Naive B cell (primary cell): ENCODE measurements around the gene PCDHGA5. TPM values are rescaled to one million over a fixed set of nuclear protein-coding genes. Genes with fewer than 3 reads are reported as not detected.
"Not testable (repeated sequence)": the region's sequence is repeated elsewhere in the genome, so short reads cannot be mapped to it uniquely, and the experiment has no call there.

Experiments
- ATAC-seq, 2 donors: fragments of 150-1000 bp; cut with Tn5 transposase; 2 replicates each; pipeline ENCODE4 v1.10.0; 2021; ENCODE audit warnings: low read depth in 2 of 2, mild to moderate bottlenecking in 2 of 2, moderate library complexity in 2 of 2
- DNase-seq: peaks from one replicate; pipeline ENCODE4 v3.0.0; 2022
- H3K27ac Mint-ChIP-seq, 6 donors: one replicate each; pipeline ENCODE4 v1.8.0; 2020 to 2022; ENCODE audit warnings: mild to moderate bottlenecking in 6 of 6, mixed read lengths in 6 of 6, moderate library complexity in 5 of 6, inconsistent platforms in 2 of 6
- H3K27me3 Mint-ChIP-seq, 3 donors: one replicate each; pipeline ENCODE4 v1.8.0; 2021 to 2022; ENCODE audit warnings: mixed read lengths in 3 of 3, mild to moderate bottlenecking in 1 of 3
- H3K36me3 Mint-ChIP-seq, 2 donors: one replicate each; pipeline ENCODE4 v1.8.0; 2020 to 2022; ENCODE audit warnings: mixed read lengths in 2 of 2, inconsistent platforms in 1 of 2, mild to moderate bottlenecking in 1 of 2
- H3K4me1 Mint-ChIP-seq, 3 donors: one replicate each; pipeline ENCODE4 v1.8.0; 2020 to 2022; ENCODE audit warnings: mixed read lengths in 3 of 3, inconsistent platforms in 1 of 3, mild to moderate bottlenecking in 1 of 3, moderate library complexity in 1 of 3
- H3K4me3 Mint-ChIP-seq, 8 donors: one replicate each; pipeline ENCODE4 v1.8.0; 2020 to 2022; ENCODE audit warnings: mild to moderate bottlenecking in 8 of 8, mixed read lengths in 8 of 8, moderate library complexity in 8 of 8, inconsistent platforms in 2 of 8
- H3K9me3 Mint-ChIP-seq, 7 donors: one replicate each; pipeline ENCODE4 v1.8.0; 2020 to 2022; ENCODE audit warnings: mixed read lengths in 7 of 7, mild to moderate bottlenecking in 5 of 7, inconsistent platforms in 2 of 7, moderate library complexity in 1 of 7
- polyA plus RNA-seq, 6 donors: library from polyadenylated mRNA; unstranded; fragments of 300-500 nt; fragmentation: Illumina TruSeq; gene quantifications; one replicate each; pipeline ENCODE4 v1.2.3, GENCODE V29; 2021; ENCODE audit warnings: low read depth in 6 of 6

The PCDHGA5 gene
- polyA plus RNA-seq, 6 donors from 2014 or later, result 0.10 TPM; not detected in 5

GRCh38 chr5:141359790-141360426 lies 4.1 kb upstream of the PCDHGA5 start, which contains the start of gene PCDHGB2:
Gene PCDHGB2, plus strand, starts transcription at chr5:141359994. Its CDS starts 142 bp downstream, at chr5:141360136.
- H3K36me3 Mint-ChIP-seq, result peaks cover 26 to 65% of the 10 kb centered on the region in 2 donors
- ATAC-seq (peak; percentile 36 to 52), DNase-seq (no peak)

GRCh38 chr5:141360685-141361084 lies 3.3 kb upstream of the PCDHGA5 start:
- peak overlapping the region in 2 of 6 donors; percentile 23 to 89 for H3K27ac Mint-ChIP-seq
- H3K4me1 Mint-ChIP-seq, result peaks cover 0 to 12% (median 6%) of the 10 kb centered on the region in 3 donors
- DNase-seq, result no peak
- peaks cover 64 to 87% (median 76%) of the 10 kb centered on the region in 3 donors for H3K27me3 Mint-ChIP-seq
- H3K4me3 Mint-ChIP-seq, result peak overlapping the region in 4 of 8 donors; percentile 33 to 88 (median 59)
- peaks cover 25 to 78% (median 69%) of the 10 kb centered on the region in 7 donors for H3K9me3 Mint-ChIP-seq
- peaks cover 26 to 66% of the 10 kb centered on the region in 2 donors for H3K36me3 Mint-ChIP-seq
- ATAC-seq, result no peak

More at GRCh38 chr5:141359790-141360426, 4.1 kb upstream of the PCDHGA5 start, which contains the start of gene PCDHGB2:
- Mint-ChIP-seq H3K9me3 (peaks cover 19 to 76% (median 66%) of the 10 kb centered on the region in 7 donors), H3K4me1 (peaks cover 0 to 12% (median 6%) of the 10 kb centered on the region in 3 donors), H3K27me3 (peaks cover 57 to 87% (median 75%) of the 10 kb centered on the region in 3 donors), H3K4me3 (peak within 1 kb of the TSS; percentile 67 to 89 (median 84)), H3K27ac (peak within 1 kb of the TSS in 5 of 6 donors; percentile 33 to 91 (median 65))

DNA sequence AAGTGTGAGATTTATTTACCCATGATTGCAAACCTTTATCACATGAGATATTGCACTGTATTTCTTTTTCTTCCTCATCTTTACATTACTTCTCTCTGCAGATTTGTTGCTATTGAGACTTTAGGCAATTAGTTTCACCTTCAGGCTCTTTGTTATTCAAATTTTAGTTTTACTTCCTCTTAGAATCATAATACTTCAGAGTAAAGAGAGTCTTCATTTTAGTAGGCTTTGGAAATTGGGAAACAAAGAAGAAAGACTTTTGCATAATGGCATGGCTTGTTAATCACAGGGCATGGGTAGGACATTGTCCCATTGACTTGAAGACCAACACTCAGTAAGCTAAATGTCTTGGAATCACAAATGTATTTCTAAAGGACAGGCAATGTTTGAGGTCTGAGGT lies 1.2 kb upstream of the PCDHGA5 start:
- peaks cover 0 to 12% (median 6%) of the 10 kb centered on the region in 3 donors for H3K4me1 Mint-ChIP-seq
- peaks cover 51 to 79% (median 71%) of the 10 kb centered on the region in 3 donors for H3K27me3 Mint-ChIP-seq
- peaks cover 26 to 60% of the 10 kb centered on the region in 2 donors for H3K36me3 Mint-ChIP-seq
- no peak for ATAC-seq
- H3K9me3 Mint-ChIP-seq, result peaks cover 22 to 80% (median 63%) of the 10 kb centered on the region in 7 donors
- no peak for DNase-seq
- peak overlapping the region in 1 of 6 donors; percentile 56 for H3K27ac Mint-ChIP-seq
- H3K4me3 Mint-ChIP-seq, result peak overlapping the region in 3 of 8 donors; percentile 10 to 34 (median 29)

- Mint-ChIP-seq H3K36me3 (peaks cover 13 to 49% of the 10 kb centered on the region in 2 donors), H3K27ac (peak overlapping the region in 2 of 6 donors; percentile 69 to 73), H3K9me3 (peaks cover 16 to 67% (median 52%) of the 10 kb centered on the region in 7 donors), H3K4me1 (peaks cover 6 to 12% (median 12%) of the 10 kb centered on the region in 3 donors), H3K27me3 (peaks cover 44 to 72% (median 71%) of the 10 kb centered on the region in 3 donors), H3K4me3 (peak overlapping the region in 1 of 8 donors; percentile 47)
- no peak for ATAC-seq
- DNase-seq, result no peak
Measured at GRCh38 chr5:141366016-141366896, 2.3 kb downstream of the PCDHGA5 start.

GRCh38 chr5:141369994-141370848 lies 6.3 kb downstream of the PCDHGA5 start, which contains the start of gene PCDHGB3:
Gene PCDHGB3, plus strand, starts transcription at chr5:141370242. Its CDS starts 153 bp downstream, at chr5:141370395.
- Mint-ChIP-seq H3K9me3 (peaks cover 14 to 61% (median 44%) of the 10 kb centered on the region in 7 donors), H3K27me3 (peaks cover 54 to 79% (median 67%) of the 10 kb centered on the region in 3 donors)

DNA sequence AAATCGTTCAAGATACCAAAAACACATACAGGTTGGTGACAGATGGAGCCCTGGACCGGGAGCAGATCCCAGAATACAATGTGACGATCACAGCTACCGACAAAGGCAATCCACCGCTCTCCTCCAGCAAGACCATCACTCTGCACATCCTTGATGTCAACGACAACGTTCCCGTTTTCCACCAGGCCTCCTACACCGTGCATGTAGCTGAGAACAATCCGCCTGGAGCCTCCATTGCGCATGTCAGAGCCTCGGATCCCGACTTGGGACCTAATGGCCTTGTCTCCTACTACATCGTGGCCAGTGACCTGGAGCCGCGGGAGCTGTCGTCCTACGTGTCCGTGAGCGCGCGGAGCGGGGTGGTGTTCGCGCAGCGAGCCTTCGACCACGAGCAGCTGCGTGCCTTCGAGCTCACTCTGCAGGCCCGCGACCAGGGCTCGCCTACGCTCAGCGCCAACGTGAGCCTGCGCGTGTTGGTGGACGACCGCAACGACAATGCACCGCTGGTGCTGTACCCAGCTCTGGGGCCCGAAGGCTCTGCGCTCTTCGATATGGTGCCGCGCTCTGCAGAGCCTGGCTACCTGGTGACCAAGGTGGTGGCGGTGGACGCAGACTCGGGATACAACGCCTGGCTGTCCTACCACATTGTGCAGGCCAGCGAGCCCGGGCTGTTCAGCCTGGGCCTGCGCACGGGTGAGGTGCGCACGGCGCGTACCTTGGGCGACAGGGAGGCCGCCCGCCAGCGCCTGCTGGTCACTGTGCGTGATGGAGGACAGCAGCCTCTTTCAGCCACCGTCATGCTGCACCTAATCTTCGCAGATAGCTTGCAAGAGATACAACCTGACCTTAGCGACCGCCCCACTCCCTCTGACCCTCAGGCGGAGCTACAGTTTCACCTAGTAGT lies 7.9 kb downstream of the PCDHGA5 start:
- DNase-seq, result no peak
- no peak for ATAC-seq
- peak overlapping the region in 1 of 6 donors; percentile 47 for H3K27ac Mint-ChIP-seq
- peak overlapping the region in 1 of 8 donors; percentile 59 for H3K4me3 Mint-ChIP-seq
- H3K9me3 Mint-ChIP-seq, result peaks cover 8 to 58% (median 45%) of the 10 kb centered on the region in 7 donors
- H3K36me3 Mint-ChIP-seq, result peaks cover 8 to 30% of the 10 kb centered on the region in 2 donors
- peaks cover 47 to 76% (median 53%) of the 10 kb centered on the region in 3 donors for H3K27me3 Mint-ChIP-seq
- H3K4me1 Mint-ChIP-seq, result peaks cover 4 to 6% (median 6%) of the 10 kb centered on the region in 3 donors

More at GRCh38 chr5:141369994-141370848, 6.3 kb downstream of the PCDHGA5 start, which contains the start of gene PCDHGB3:
- H3K4me3 Mint-ChIP-seq, result peak within 1 kb of the TSS; percentile 44 to 85 (median 78)
- DNase-seq, result no peak
- H3K36me3 Mint-ChIP-seq, result peaks cover 4 to 37% of the 10 kb centered on the region in 2 donors
- peak; percentile 56 to 70 for ATAC-seq
- peaks cover 4 to 6% (median 6%) of the 10 kb centered on the region in 3 donors for H3K4me1 Mint-ChIP-seq
- peak within 1 kb of the TSS in 2 of 6 donors; percentile 18 to 32 for H3K27ac Mint-ChIP-seq

GRCh38 chr5:141373673-141374317 lies 9.8 kb downstream of the PCDHGA5 start, which contains the start of gene PCDHGA6:
Gene PCDHGA6, plus strand, starts transcription at chr5:141373891. Its CDS starts 193 bp downstream, at chr5:141374084.
- H3K27ac Mint-ChIP-seq, result peak within 1 kb of the TSS in 1 of 6 donors; percentile 30
- no peak for DNase-seq
- H3K36me3 Mint-ChIP-seq, result peaks cover 8 to 30% of the 10 kb centered on the region in 2 donors
- H3K4me1 Mint-ChIP-seq, result peaks cover 4 to 6% (median 6%) of the 10 kb centered on the region in 3 donors
- ATAC-seq, result no peak
- peaks cover 8 to 67% (median 45%) of the 10 kb centered on the region in 7 donors for H3K9me3 Mint-ChIP-seq
- H3K27me3 Mint-ChIP-seq, result peaks cover 44 to 66% (median 44%) of the 10 kb centered on the region in 3 donors
- peak within 1 kb of the TSS in 5 of 8 donors; percentile 5 to 57 (median 29) for H3K4me3 Mint-ChIP-seq

DNA sequence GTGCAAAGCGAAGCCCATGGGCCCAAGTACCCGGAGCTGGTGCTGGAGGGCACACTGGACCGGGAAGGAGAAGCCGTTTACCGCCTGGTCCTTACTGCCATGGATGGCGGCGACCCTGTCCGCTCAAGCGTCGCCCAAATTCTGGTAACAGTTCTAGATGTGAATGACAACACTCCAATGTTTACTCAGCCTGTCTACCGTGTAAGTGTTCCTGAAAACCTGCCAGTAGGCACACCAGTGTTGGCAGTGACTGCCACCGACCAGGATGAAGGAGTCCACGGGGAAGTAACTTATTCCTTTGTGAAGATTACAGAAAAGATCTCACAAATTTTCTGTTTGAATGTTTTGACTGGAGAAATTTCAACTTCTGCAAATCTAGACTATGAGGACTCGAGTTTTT lies 10.7 kb downstream of the PCDHGA5 start:
- Mint-ChIP-seq H3K27me3 (peaks cover 39 to 69% (median 41%) of the 10 kb centered on the region in 3 donors), H3K36me3 (peaks cover 8 to 30% of the 10 kb centered on the region in 2 donors), H3K4me3 (no peak overlapping the region), H3K27ac (peak overlapping the region in 1 of 6 donors; percentile 30), H3K9me3 (peaks cover 8 to 64% (median 45%) of the 10 kb centered on the region in 7 donors), H3K4me1 (peaks cover 4 to 6% (median 6%) of the 10 kb centered on the region in 3 donors)
- ATAC-seq (no peak), DNase-seq (no peak)

GRCh38 chr5:141375444-141376155 lies 11.6 kb downstream of the PCDHGA5 start:
- DNase-seq, H3K4me3 Mint-ChIP-seq, ATAC-seq, H3K4me1 Mint-ChIP-seq: not testable (repeated sequence)
- Mint-ChIP-seq H3K9me3 (peaks cover 8 to 67% (median 40%) of the 10 kb centered on the region in 7 donors), H3K27ac (peak overlapping the region in 2 of 6 donors; percentile 24 to 65), H3K36me3 (peaks cover 8 to 22% of the 10 kb centered on the region in 2 donors), H3K27me3 (peaks cover 29 to 68% (median 38%) of the 10 kb centered on the region in 3 donors)
